B cell (primary cell): ENCODE data around the gene WNK4.

Experiments used
- CTCF ChIP-seq: fragments of 200-600 bp; IDR thresholded peaks from one replicate; pipeline ENCODE4 v1.8.0; 2022; ENCODE audit warnings: antibody characterized with exemption, mild to moderate bottlenecking
- EZH2 ChIP-seq: IDR thresholded peaks from 2 replicates; pipeline ENCODE4 v1.6.1; 2012; ENCODE audit warnings: borderline replicate concordance, low read depth, mild to moderate bottlenecking, moderate library complexity, low read length; ENCODE audit not compliant: insufficient read depth, poor library complexity, severe bottlenecking

GRCh38 chr17:42830971-42831370, 50.6 kb downstream of the WNK4 start:
- no peak for TF ChIP-seq CTCF
- TF ChIP-seq EZH2: no peak
